ENCODE data around the gene RELT. TPM values are rescaled to one million over a fixed set of nuclear protein-coding genes. Genes with fewer than 3 reads are reported as not detected.

Gene RELT
- total RNA-seq, 1 experiment from 2014 or later: 10.2 TPM

DNA sequence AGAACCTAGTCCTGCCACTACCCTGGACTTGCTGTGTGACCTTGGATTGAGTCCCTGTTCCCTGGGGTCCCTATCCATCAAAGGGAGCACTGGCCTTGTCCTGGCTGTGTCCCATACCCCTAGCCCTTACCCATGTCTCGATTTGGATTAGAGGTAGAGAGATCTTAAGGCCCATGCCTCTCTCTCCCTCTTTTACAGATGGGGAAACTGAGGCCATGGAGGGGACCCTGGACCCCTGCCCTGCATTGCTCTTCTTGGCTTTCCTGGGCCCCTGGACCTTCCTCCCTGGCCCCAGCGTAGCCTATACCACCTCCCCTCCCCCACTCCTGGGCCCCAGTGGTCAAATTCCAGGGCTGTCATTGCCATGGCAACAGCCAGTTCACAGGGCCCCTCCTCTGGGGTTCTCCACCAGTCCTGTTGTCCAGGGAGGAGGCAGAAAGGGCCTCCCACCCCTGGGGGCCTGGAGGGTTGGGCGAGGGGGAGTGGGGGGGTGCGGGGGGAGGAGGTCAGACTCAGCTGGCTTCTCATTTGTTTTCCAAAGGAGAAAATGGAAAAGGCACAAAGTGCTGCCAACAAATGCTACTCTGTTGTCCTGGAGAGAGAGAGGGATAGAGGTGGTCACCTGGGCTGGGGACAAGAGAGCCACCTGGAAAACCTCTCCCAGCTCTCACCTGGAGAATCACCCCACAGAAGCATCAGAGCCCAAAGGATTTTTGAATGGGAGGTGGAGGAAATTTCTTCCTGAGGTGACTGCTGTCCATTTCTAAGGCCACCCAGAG is 44.9 kb upstream of the RELT start:
- no peaks in the 10 kb centered on the region for H4K20me1 ChIP-seq (ENCODE audit: control insufficient read depth, insufficient read depth, insufficient read length)

More for the DNA sequence above, 44.9 kb upstream of the RELT start:
- Histone ChIP-seq H2BK5ac (ENCODE audit: insufficient read length, low read length) (no peak overlapping the region), H3K4ac (ENCODE audit: low read depth, low read length) (no peak overlapping the region), H3K4me2 (ENCODE audit: insufficient read depth, insufficient read length, low read length) (peak overlapping the region; percentile 41), H2BK20ac (ENCODE audit: low read depth, low read length, poor library complexity, severe bottlenecking) (no peak overlapping the region), H4K91ac (ENCODE audit: insufficient read length, low read depth, low read length) (no peak overlapping the region), H3K27me3 (ENCODE audit: insufficient read depth, low read length) (peaks cover 28% of the 10 kb centered on the region), H2BK120ac (ENCODE audit: low read depth, low read length, poor library complexity, severe bottlenecking) (no peak overlapping the region), H3K9ac (ENCODE audit: extremely low read depth, insufficient read length, low read length) (no peak overlapping the region), H3K23ac (ENCODE audit: insufficient read length, low read depth, low read length) (no peak overlapping the region), H3K4me1 (ENCODE audit: insufficient read depth, low read length) (peaks cover 7% of the 10 kb centered on the region; the same call in 1 of the 2 replicates), H3K14ac (ENCODE audit: insufficient read depth, low read length) (no peak overlapping the region), H3K18ac (ENCODE audit: insufficient read length, low read depth, low read length) (peak overlapping the region; percentile 59), H2BK12ac (ENCODE audit: insufficient read length, low read depth, low read length) (peak overlapping the region; percentile 36), H3K27ac (ENCODE audit: insufficient read length, low read depth, low read length) (no peak overlapping the region), H2AFZ (ENCODE audit: low read length) (no peak overlapping the region), H3K9me3 (ENCODE audit: control insufficient read depth, low read depth, low read length) (no peaks in the 10 kb centered on the region), H3K79me2 (ENCODE audit: insufficient read depth, low read length) (no peaks in the 10 kb centered on the region), H3K23me2 (ENCODE audit: insufficient read length, low read depth, low read length, poor library complexity, severe bottlenecking) (no peaks in the 10 kb centered on the region), H3K56ac (ENCODE audit: insufficient read length, low read depth, low read length) (no peak overlapping the region), H2BK15ac (ENCODE audit: low read depth, low read length) (no peak overlapping the region), H4K8ac (replicated peaks; ENCODE audit: insufficient read length, low read depth, low read length) (no peak overlapping the region), H3T11ph (ENCODE audit: low read length) (no peak overlapping the region), H2AK5ac (ENCODE audit: insufficient read length, low read length) (no peak overlapping the region), H3K79me1 (ENCODE audit: insufficient read depth, low read depth, low read length, poor library complexity, severe bottlenecking) (no peaks in the 10 kb centered on the region), H4K5ac (ENCODE audit: insufficient read length, low read depth, low read length) (no peak overlapping the region)
- H3K36me3 Mint-ChIP-seq (ENCODE audit: insufficient read depth in 1 of 3, low read depth in 3 of 3): no peaks in the 10 kb centered on the region; a peak in 1 of 7 replicates
- peaks cover 55 to 57% of the 10 kb centered on the region in 2 experiments for H3K4me1 Mint-ChIP-seq
- TF ChIP-seq, protein P1, sequence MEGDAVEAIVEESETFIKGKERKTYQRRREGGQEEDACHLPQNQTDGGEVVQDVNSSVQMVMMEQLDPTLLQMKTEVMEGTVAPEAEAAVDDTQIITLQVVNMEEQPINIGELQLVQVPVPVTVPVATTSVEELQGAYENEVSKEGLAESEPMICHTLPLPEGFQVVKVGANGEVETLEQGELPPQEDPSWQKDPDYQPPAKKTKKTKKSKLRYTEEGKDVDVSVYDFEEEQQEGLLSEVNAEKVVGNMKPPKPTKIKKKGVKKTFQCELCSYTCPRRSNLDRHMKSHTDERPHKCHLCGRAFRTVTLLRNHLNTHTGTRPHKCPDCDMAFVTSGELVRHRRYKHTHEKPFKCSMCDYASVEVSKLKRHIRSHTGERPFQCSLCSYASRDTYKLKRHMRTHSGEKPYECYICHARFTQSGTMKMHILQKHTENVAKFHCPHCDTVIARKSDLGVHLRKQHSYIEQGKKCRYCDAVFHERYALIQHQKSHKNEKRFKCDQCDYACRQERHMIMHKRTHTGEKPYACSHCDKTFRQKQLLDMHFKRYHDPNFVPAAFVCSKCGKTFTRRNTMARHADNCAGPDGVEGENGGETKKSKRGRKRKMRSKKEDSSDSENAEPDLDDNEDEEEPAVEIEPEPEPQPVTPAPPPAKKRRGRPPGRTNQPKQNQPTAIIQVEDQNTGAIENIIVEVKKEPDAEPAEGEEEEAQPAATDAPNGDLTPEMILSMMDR (conservative IDR thresholded peaks at IDR 0.05): no peak
- no peaks in the 10 kb centered on the region for H3K9me3 Mint-ChIP-seq
- H3K27me3 Mint-ChIP-seq (ENCODE audit: low read depth): peaks cover 89% of the 10 kb centered on the region
- peak; percentile 86 for DNase-seq
- no peak overlapping the region for H3K27ac Mint-ChIP-seq
- no peak overlapping the region for H3K4me3 Mint-ChIP-seq
- WGBS (ENCODE audit: extremely low coverage, insufficient read length, low lambda C conversion rate): no CpG with 5 or more reads among the region's 4 CpGs

Data from H9 (cell line).